ENCODE results near the gene ASPRV1. TPM values are rescaled to one million over a fixed set of nuclear protein-coding genes. Genes with fewer than 3 reads are reported as not detected.

The ASPRV1 gene
- total and polyA plus RNA-seq, 10 of the 15 experiments (the other 5 are each of a cell fraction or from before 2014, with no cell fraction given), result 0.11 to 1.1 (median 0.33) TPM

GRCh38 chr2:69964353-69964841 lies 3.0 kb upstream of the ASPRV1 start:
- DNase-seq (ENCODE audit: low read depth, low spot score) (no peak), FAIRE-seq (no peak), ATAC-seq (no peak)
- in situ Hi-C loops (cut with MboI), result no loop called here
- no peaks in the 10 kb centered on the region for H3K27me3 ChIP-seq (replicated peaks in 1 of 2; ENCODE audit: control insufficient read depth in 2 of 2, insufficient read depth in 2 of 2, low read length in 1 of 2)
- BruUV-seq (replicated peaks), result no TSS peak
- H3K9me3 ChIP-seq (replicated peaks; ENCODE audit: control insufficient read depth, insufficient read depth, low read length), result no peaks in the 10 kb centered on the region
- no peak overlapping the region for H3K9ac ChIP-seq (ENCODE audit: control insufficient read depth, insufficient read depth, low read length)
- intact Hi-C loops (cut with micrococcal nuclease; ENCODE audit: unreplicated experiment), result no loop called here
- TF ChIP-seq MAX (IDR thresholded peaks at IDR 0.05; ENCODE audit: low read depth, low read length), result no peak
- no peak for TF ChIP-seq NFXL1 (IDR thresholded peaks at IDR 0.05; ENCODE audit: borderline replicate concordance)
- TF ChIP-seq MEF2A (IDR thresholded peaks at IDR 0.05; ENCODE audit: insufficient read depth, low read depth, low read length), result no peak
- TF ChIP-seq MEF2B (IDR thresholded peaks at IDR 0.05; ENCODE audit: partially characterized antibody, poor library complexity, severe bottlenecking), result no peak
- TF ChIP-seq ETV6 (conservative IDR thresholded peaks at IDR 0.05 in 1 of 2, IDR thresholded peaks at IDR 0.05 in 1 of 2; ENCODE audit: borderline replicate concordance in 1 of 2, low read depth in 1 of 2), result no peak
- no peak for TF ChIP-seq RAD21 (IDR thresholded peaks at IDR 0.05; ENCODE audit: insufficient read depth, low read depth, low read length)
- H3K4me3 ChIP-seq, result no peak overlapping the region
- SMC1A ChIA-PET (ENCODE audit: uncharacterized antibody, unreplicated experiment), result interaction anchor here (0.7 kb wide), 1 partner anchor 234 kb away, joined by 3 read pairs; no protein-coding TSS in a partner anchor
- RAD21 ChIA-PET (ENCODE audit: unreplicated experiment), result no interaction called here
- POLR2A ChIA-PET, result no interaction called here
- CTCF ChIA-PET, result no interaction called here
- no peak overlapping the region for H3K27ac ChIP-seq (ENCODE audit: control insufficient read depth, insufficient read depth)
- no peaks in the 10 kb centered on the region for H3K36me3 ChIP-seq (ENCODE audit: control insufficient read depth in 2 of 2, insufficient read depth in 2 of 2, low read length in 1 of 2)
- no peaks in the 10 kb centered on the region for H4K20me1 ChIP-seq (ENCODE audit: control insufficient read depth, insufficient read depth)
- H3K4me1 ChIP-seq (ENCODE audit: control insufficient read depth, insufficient read depth, low read length), result peaks cover 6% of the 10 kb centered on the region
- H3K79me2 ChIP-seq (ENCODE audit: control insufficient read depth, insufficient read depth, low read length), result no peaks in the 10 kb centered on the region
- no peak overlapping the region for H2AFZ ChIP-seq (ENCODE audit: control insufficient read depth, low read depth, low read length)
- no peak overlapping the region for H3K4me2 ChIP-seq (ENCODE audit: control insufficient read depth, insufficient read depth)
- 47% methylated on average over 7 of the region's 7 CpGs for WGBS (ENCODE audit: insufficient coverage, insufficient replicate concordance, low lambda C conversion rate, missing lambda C conversion rate)
